BE2C (cell line): ENCODE measurements around the gene ANO2.

Experiments
- DNase-seq: peaks from one replicate; pipeline ENCODE4 v3.0.0-alpha.2; 2020
- H3K27me3 ChIP-seq: fragments of 250-450 bp; sonication (Bioruptor Pico); 2 replicates; pipeline ENCODE4 v1.5.1; 2020; ENCODE audit warnings: mild to moderate bottlenecking
- H3K36me3 ChIP-seq: fragments of 250-450 bp; sonication (Bioruptor Pico); 2 replicates; pipeline ENCODE4 v1.5.1; 2020; ENCODE audit warnings: mild to moderate bottlenecking
- H3K4me1 ChIP-seq: fragments of 250-450 bp; sonication (Bioruptor Pico); 2 replicates; pipeline ENCODE4 v1.5.1; 2020
- H3K4me3 ChIP-seq: 2 replicates; pipeline ENCODE4 v1.5.1; 2011; ENCODE audit warnings: low read depth, low read length
- H3K9me3 ChIP-seq: fragments of 250-450 bp; sonication (Bioruptor Pico); 2 replicates; pipeline ENCODE4 v1.5.1; 2020
- CTCF ChIP-seq: IDR thresholded peaks from 2 replicates; pipeline ENCODE4 v1.5.1; 2012; ENCODE audit warnings: mild to moderate bottlenecking, low read depth, low read length

ANO2 gene

GRCh38 chr12:5807514-5808219 is 137.4 kb downstream of the ANO2 start:
- Histone ChIP-seq H3K27me3 (peaks cover 35% of the 10 kb centered on the region), H3K4me3 (no peak overlapping the region), H3K9me3 (no peaks in the 10 kb centered on the region), H3K36me3 (no peaks in the 10 kb centered on the region), H3K4me1 (no peaks in the 10 kb centered on the region)
- no peak for DNase-seq
- TF ChIP-seq CTCF: no peak

DNA sequence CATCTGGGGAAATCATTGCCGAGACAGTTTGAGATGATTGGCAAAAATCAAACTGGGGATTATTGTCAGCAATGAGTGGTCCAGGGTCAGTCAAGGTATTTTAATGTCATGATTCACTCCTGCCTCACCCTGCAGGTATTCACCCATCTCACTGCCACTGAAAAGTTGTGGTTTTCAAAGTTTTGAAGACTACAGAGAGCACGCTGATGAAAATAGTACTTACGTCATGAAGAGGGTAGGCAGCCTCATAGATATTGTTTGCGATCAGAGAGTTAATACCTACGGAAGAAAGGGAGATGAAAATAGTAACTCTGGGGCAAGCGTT is 138.0 kb downstream of the ANO2 start:
- no peak for DNase-seq
- Histone ChIP-seq H3K4me1 (no peaks in the 10 kb centered on the region), H3K4me3 (no peak overlapping the region), H3K36me3 (no peaks in the 10 kb centered on the region), H3K27me3 (peaks cover 35% of the 10 kb centered on the region), H3K9me3 (no peaks in the 10 kb centered on the region)
- TF ChIP-seq CTCF: no peak

DNA sequence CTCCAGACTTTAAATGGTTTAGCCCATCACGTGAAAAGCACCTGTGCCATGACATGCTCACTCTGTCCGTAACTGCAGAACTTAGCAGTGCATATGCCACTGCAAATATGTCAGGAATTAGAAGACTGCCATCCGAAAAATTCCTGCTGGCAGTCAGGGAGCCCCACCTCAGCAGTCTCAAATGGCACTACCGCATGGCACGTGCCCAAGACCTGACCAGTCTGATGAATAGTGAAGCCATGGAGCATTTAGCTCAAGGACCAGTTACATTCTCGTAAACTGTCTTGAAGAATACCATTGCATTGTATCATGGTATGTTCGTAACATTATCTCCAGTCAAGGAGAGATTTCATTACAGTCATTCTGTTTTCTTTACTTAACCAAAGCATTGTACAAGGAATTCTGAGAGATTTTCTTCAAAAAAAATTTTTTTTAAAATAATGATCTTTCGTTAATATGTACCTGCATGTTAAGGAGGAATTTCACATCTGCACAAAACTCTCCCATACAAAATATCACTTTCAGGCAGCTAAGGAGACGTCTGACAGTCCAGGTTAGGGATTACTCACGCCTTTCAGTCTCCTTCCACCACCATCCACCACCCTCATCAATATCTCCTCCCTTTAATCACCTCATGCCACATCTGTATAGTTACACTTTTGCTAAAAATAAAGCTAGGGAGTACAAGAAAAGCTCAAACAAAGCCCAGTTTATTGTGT is 138.5 kb downstream of the ANO2 start:
- DNase-seq: no peak
- Histone ChIP-seq H3K27me3 (peaks cover 35% of the 10 kb centered on the region), H3K9me3 (no peaks in the 10 kb centered on the region), H3K36me3 (no peaks in the 10 kb centered on the region), H3K4me3 (no peak overlapping the region), H3K4me1 (no peaks in the 10 kb centered on the region)
- no peak for TF ChIP-seq CTCF

DNA sequence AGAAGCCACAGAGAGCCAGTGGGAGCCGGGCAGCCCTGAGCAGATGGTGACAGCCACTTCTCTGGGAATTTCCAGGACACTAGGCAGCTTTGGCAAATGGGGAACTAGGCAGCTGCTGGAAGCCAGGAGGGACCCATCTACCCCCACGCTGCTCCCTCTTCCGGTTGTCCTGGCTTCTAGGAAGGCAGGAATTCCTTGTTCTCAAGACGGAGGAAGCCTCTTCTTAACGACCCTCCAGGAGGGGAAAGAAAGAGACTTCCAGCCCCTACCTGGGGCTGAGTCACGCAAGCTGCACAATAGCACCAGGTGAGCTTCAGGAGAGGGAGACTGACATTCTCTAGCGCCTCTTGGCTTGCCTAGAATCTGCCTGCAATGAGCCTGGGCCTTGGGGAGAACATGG is 141.5 kb downstream of the ANO2 start:
- Histone ChIP-seq H3K9me3 (no peaks in the 10 kb centered on the region), H3K27me3 (peaks cover 21% of the 10 kb centered on the region), H3K36me3 (no peaks in the 10 kb centered on the region), H3K4me3 (no peak overlapping the region), H3K4me1 (no peaks in the 10 kb centered on the region)
- DNase-seq: no peak
- no peak for TF ChIP-seq CTCF

DNA sequence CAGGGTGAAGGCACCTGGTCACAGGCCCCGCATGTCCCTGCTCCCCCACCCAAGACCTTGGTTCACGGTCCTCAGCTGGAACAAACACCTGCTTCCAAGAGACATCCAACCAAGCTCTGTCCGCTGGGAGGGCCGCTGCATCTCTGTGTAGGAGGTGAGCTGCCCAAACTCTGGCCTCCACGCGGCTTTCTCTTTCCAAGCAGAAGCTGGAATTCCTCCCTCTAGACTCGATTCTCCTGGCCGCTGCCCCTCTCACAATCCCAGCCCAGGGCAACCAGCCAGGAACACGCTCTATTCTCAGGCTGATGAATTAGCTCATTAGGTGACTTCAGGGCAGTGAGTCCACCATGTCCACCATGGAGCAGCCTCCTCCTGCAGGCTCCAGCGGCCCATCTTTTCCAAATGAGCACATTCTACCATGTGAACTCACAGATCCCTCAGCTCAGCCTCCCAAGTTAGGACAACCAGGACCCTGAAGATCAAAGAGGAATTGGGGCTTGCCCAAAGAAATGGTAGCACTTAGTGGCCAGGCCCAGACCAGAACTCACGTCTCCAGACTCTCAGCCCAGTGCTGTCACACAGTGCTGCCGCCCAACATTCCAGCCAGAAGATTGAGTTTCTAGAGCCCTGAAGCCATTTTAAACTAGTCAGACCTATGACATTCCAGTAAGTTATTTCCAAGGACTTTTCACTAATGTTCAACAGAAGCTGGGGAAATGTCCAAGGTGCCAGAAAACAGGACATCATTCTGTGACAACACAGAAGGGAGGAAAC is 146.6 kb downstream of the ANO2 start:
- no peak for DNase-seq
- Histone ChIP-seq H3K4me3 (no peak overlapping the region), H3K36me3 (no peaks in the 10 kb centered on the region), H3K27me3 (peaks cover under 1% of the 10 kb centered on the region; the same call in 1 of the 2 replicates), H3K4me1 (no peaks in the 10 kb centered on the region), H3K9me3 (no peaks in the 10 kb centered on the region)
- TF ChIP-seq CTCF: no peak

GRCh38 chr12:5797661-5798060 is 147.4 kb downstream of the ANO2 start:
- Histone ChIP-seq H3K27me3 (no peaks in the 10 kb centered on the region), H3K36me3 (no peaks in the 10 kb centered on the region), H3K4me1 (no peaks in the 10 kb centered on the region), H3K9me3 (no peaks in the 10 kb centered on the region), H3K4me3 (no peak overlapping the region)
- no peak for DNase-seq
- TF ChIP-seq CTCF: no peak
